ENCODE results near the gene SLC35E4.
"Not testable (repeated sequence)": the region's sequence is repeated elsewhere in the genome, so short reads cannot be mapped to it uniquely, and the experiment has no call there.

Gene SLC35E4

DNA sequence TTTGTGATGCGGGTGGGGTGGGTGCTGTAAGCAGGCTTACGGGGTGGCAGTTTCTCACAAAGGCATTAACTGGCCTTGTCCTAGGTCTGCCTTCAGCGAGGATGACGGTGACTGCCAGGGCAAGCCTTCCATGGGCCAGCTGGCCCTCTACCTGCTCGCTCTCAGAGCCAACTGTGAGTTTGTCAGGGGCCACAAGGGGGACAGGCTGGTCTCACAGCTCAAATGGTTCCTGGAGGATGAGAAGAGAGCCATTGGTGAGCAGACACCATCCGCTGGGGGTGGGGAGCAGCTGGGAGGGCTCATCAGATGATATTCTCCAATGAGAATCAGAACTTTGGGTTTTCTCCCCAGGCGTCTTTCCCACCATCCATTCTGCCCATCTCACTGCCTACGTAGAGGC, 22.8 kb upstream of the SLC35E4 start:
- DNase-seq = no peak

DNA sequence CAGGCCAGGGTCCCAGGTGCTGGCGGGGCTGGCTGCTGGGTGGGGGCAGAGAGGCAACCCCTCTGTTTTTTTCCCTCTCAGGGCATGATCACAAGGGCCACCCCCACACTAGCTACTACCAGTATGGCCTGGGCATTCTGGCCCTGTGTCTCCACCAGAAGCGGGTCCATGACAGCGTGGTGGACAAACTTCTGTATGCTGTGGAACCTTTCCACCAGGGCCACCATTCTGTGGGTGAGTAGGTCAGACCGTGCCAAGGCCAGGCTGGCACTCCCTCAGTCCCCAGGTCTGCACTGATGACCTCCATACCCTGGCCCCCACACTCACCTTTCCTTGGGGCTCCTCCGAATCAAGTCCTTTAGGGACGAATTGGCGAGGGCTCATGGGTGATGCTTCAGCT, 21.3 kb upstream of the SLC35E4 start:
- no peak for DNase-seq

DNA sequence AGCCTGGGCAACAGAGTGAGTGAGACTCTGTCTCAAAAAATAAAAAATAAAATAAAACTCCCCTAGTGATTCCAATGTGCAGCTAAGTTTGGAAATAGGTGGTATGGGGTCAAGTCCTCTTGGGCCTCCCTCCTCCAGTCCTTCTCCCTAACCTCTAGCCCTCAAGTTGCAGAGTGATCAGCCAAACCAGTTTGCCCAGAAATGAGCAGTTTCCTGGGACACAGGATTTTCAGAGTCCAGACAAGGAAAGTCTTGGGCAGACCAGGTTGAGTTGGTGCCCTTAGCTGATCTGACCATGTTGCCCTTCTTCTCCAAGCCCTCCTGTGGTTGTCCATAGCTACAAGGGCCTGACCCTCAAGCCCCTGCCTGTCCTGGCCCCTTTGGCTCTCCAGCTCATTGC, 20.7 kb upstream of the SLC35E4 start:
- no peak for DNase-seq

DNA sequence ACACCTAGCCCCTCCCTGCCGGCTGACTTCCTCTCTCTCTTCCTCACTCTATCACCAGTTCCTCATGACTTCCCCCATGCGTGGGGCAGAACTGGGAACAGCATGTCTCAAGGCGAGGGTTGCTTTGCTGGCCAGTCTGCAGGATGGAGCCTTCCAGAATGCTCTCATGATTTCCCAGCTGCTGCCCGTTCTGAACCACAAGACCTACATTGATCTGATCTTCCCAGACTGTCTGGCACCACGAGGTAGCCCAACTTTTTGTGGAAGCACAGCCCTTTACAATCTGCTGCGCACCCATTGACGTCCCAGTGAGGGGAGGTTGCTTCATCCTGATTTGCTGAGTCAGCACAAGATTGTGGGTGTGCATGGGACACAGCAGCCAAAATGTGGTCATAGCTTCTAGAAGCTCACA, 20.0 kb upstream of the SLC35E4 start:
- no peak for DNase-seq

DNA sequence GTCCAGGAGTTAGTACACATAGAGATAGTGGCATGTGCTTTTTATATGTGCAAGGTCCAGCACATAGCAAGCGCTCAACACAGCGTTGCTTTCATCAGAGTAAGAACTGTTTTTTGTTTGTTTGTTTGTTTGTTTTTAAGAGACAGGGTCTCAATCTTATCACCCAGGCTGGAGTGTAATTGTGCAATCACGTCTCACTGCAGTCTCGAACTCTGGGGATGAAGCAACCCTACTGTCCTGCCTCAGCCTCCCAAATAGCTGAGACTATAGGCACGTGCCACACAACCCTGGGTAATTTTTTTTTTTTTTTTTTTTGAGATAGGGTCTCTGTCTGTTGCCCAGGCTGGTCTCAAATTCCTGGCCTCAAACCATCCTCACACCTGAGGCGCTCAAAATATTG, 17.8 kb upstream of the SLC35E4 start:
- DNase-seq = no peak

DNA sequence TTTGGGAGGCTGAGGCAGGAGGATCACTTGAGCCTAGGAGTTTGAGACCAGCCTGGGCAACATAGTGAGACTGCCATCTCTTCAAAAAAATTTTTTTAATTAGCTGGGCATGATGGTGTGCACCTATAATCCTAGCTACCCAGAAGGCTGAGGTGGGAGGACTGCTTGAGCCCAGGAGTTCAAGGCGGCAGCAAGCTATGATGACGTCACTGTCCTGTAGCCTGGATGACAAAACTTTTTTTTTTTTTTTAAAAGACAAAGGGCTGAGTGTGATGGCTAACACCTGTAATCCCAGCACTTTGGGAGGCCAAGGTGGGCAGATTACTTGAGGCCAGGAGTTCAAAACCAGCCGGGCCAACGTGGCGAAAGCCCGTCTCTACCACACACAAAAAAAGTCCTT, 15.7 kb upstream of the SLC35E4 start:
- not testable (repeated sequence) for DNase-seq

DNA sequence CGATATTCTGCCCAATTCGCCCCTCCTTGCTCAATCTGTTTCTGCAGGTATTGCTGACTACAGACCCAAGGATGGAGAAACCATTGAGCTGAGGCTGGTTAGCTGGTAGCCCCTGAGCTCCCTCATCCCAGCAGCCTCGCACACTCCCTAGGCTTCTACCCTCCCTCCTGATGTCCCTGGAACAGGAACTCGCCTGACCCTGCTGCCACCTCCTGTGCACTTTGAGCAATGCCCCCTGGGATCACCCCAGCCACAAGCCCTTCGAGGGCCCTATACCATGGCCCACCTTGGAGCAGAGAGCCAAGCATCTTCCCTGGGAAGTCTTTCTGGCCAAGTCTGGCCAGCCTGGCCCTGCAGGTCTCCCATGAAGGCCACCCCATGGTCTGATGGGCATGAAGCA, 9.2 kb upstream of the SLC35E4 start:
- no peak for DNase-seq

DNA sequence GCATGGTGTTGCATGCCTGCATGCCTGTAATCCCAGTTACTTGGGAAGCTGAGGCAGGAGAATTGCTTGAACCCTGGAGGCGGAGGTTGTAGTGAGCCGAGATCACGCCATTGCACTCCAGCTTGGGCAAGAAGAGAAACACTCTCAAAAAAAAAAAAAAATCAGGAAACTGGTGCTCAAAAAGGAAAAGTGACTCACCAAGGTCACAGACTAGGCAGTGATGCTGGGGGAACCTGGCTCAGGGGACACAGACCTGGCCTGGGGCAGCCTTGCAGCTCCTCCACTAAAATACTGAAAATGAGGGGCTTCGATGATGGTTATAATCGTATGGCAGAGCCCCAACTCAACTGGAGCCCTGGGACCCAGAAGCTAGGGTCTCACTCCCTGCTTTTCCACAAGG, 8.1 kb upstream of the SLC35E4 start:
- no peak for DNase-seq

DNA sequence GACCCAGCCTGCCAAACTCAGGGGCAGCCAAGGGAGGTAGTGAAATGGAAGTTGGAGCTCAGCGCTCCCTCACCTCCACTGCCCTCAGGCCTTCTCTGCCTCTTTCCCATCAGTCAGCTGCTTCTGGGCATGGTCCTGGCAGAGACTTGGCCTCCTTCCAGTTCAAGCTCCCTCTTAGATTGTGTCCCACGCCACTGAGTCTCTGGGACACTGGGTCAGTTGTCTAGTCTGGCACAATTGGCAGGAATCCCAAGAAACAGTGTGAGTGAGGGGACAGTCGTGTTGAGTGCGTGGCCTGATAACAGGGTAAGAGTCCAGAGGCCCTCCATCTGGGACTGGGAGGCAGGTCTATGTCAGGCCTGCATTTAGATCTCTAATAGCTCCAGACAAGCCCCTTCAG, 7.1 kb upstream of the SLC35E4 start:
- DNase-seq = no peak

DNA sequence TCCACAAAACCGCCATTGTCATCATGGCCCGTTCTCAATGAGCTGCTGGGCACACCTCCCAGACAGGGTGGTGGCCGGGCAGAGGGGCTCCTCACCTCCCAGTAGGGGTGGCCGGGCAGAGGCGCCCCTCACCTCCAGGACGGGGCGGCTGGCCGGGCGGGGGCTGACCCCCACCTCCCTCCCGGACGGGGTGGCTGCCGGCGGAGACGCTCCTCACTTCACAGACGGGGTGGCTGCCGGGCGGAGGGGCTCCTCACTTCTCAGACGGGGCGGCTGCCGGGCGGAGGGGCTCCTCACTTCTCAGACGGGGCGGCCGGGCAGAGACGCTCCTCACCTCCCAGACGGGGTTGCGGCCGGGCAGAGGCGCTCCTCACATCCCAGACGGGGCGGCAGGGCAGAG, 4.1 kb upstream of the SLC35E4 start:
- DNase-seq = not testable (repeated sequence)

DNA sequence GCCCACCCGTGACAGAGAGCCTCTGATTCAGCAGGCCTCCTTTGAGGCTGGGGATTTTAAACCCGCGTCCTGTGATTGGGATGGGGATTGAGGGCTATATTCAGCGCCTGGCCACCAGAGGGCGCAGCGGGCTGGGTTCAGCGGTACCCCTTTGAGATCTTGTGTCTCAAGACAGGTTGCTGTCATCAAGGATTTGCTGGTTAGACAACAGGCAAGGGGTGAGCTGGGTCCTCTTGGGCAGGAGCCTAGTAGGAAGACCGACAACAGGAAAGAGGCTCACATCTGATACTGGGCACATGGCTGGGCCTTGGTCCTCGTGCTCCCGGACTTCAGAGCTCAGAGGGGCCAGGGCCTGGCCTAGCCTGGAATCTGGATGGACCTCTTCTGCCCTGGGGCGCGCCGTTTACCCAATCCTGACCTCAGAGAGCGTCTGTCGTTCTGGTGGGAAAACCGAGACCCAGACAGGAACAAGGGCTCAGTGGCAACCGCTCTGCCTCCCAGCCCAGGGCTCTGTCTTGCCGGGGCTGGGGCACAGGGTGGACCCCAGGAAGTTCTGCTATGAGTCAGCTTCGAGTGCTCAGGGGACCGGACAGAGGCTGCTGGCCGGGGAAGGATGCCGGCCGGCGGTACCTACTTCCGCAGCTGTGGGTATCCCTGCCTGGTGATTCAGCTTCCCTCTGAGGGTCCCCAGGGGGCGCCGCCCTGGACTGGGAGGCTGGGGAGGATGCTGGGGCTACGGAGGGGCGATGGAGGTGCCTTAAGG, 929 bp upstream of the SLC35E4 start:
- DNase-seq = peak; percentile 93 to 94

DNA sequence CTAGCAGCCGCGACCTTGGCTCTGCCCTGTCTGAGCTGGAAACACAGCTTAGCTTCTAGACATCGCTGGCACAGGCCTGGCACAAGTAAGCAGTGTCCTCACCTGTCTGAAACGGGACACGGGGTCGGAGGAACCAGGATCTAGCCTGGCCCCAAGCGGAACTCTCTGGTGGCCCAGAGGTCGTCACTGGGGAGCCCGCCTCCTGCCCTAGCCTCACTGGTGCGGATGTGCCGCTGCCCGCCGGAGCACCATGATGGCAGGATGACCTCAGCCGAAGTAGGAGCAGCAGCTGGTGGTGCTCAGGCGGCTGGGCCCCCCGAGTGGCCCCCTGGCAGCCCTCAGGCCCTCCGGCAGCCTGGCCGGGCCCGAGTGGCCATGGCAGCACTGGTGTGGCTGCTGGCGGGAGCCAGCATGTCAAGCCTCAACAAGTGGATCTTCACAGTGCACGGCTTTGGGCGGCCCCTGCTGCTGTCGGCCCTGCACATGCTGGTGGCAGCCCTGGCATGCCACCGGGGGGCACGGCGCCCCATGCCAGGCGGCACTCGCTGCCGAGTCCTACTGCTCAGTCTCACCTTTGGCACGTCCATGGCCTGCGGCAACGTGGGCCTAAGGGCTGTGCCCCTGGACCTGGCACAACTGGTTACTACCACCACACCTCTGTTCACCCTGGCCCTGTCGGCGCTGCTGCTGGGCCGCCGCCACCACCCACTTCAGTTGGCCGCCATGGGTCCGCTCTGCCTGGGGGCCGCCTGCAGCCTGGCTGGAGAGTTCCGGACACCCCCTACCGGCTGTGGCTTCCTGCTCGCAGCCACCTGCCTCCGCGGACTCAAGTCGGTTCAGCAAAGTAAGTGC, 871 bp downstream of the SLC35E4 start:
- DNase-seq = peak in 1 of 2 experiments; percentile 45

DNA sequence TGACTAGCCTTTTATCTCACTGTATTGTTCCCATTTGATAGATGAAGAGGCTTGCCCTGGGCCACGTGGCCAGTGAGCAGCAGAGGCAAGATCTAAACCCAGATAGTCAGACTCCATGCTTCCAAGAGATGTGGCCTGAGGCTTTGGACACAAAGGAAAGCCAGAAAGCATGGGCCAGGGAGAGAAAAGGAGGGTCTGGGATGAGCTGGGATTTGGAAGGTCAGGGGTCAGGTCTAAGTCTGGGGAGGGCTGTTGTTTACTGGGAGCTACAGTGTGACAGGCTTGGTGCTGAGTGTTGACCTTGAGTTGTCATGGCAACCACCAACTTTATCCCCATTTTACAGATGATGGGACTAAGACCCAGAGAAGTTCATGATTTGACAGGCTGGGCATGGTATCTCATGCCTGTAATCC, 2.1 kb downstream of the SLC35E4 start:
- DNase-seq = no peak

DNA sequence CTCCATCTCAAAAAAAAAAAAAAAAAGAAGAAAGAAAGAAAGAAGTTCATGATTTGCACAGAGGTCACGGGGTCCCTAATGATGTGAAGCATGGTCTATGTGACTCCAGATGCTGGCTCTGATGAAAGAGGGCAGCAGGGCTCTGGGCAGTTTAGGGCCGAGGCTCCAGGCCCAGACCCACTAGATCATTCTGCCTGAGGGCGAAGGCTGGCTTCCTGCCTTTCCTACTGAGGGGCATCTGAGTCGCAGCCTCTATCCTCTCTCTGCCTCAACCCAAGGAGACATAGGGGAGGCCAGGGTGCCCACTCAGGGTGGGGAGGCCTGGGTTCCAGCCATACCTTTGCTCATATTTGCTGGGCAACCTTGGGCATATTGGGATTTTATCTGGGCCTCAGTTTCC, 4.8 kb downstream of the SLC35E4 start:
- no peak for DNase-seq

DNA sequence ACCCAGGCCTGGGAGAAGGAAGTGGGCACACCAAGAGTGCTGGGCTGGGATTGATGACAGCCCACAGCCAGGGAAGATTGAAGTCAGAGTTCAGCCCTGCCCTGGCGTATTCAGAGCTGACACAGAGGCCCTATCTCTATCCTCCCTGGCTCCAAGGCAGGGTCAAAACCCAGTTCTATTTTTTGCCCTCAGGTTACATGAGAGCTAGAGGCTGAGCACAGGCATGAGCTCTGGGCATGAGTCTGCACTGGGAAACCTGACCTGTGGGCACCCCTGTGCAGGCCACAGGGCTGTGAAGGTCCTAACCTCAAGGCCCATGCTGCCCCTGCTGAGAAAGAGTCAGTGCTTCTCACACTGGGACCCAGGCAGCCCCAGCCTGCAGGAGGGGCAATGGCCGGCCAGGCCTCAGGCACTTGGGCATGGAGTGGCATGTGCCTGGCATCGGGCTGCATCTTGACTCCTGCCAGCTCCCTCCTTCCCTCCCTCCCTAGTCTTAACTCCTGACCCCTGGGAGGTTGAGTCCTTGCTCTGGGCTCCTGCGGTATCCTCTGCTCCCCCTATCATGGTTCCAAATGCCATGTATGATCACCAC, 5.4 kb downstream of the SLC35E4 start:
- no peak for DNase-seq

DNA sequence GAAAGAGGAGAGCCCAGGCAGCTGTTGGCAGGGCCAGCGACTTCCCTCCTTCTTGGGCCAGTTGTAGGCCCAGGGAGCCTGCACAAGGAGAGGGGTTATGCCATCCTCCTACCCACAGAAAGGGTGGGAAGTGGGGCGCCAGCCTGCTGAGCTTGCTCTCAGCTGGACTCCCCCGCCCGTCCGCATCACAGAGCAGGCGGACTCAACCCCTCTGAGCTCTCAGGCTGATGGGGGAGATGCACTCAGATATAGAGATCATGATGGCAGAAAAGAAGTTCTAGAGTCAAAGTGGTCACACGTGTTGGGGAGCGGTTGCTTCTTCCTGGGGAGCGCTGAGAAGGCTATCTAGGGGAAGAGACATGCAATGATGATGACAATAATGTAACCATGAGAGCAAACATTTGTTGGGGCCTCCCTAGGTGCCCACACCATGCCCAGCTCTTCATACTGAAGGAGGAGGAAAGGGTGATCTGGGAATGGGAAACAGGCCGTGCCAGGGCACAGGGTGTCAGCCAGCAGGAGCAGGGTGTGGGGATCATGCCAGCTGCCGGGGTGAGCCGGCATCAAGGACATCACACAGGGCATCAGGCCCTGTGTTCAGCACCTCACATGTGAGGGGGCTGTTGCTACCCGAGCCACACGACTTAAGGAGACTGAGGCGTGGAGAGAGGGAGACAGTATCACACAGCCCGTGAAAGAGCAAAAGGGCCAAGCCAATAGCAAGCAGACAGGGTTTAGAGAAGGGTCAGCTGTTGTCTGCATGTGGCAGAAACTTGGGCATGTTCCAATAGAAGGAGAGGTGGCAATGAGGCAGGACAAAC, 7.7 kb downstream of the SLC35E4 start:
- no peak for DNase-seq

DNA sequence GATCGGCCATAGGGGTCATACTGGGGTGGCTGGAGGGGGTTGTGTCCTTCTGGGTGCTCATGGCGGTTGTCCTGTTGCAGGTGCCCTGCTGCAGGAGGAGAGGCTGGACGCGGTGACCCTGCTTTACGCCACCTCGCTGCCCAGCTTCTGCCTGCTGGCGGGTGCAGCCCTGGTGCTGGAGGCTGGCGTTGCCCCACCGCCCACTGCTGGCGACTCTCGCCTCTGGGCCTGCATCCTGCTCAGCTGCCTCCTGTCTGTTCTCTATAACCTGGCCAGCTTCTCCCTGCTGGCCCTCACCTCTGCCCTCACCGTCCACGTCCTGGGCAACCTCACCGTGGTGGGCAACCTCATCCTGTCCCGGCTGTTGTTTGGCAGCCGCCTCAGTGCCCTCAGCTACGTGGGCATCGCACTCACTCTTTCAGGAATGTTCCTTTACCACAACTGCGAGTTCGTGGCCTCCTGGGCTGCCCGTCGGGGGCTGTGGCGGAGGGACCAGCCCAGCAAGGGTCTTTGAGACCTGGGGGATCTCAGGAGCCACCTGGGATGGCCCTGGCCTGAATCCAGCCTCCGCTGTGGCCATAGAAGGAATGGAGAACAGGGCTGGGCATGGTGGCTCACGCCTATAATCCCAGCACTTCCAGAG, 11.1 kb downstream of the SLC35E4 start:
- no peak for DNase-seq

DNA sequence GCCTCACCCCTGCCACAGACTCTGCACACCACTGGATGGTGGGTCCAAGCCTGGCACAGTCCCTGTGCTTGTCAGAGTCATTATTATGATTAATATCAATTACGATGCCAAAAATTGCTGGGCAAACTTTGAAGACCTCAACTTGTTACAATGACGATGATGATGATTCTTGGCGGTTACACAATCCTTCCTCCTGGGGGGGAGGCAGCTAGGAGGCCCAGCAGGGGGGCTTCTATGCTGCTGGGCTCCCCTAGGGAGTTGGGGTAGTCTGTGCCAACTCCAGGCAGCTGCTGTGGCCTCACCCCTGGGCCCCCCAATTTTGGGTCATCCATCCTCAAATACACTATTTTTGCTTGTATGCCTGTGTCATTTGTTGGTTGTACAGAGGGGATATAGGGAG, 12.0 kb downstream of the SLC35E4 start:
- no peak for DNase-seq

DNA sequence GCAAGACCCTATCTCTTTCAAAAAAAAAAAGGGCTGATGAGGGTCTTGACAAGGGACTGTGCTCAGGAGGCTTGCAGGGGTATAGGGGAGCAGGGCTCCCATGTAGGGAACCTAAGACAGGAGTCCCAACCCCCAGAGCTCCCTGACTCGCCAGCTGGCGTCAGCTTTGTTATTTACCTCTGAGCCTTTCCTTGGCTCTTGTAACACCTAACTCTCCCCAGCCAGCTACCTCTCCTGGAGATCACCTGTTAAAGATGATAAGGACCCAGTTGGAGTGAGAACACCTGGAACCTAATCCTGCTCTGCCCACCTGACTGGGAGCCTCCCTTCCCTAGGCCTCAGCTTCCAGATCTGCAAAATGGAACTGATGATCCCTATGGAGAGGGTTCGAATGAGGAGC, 13.2 kb downstream of the SLC35E4 start:
- DNase-seq = no peak

DNA sequence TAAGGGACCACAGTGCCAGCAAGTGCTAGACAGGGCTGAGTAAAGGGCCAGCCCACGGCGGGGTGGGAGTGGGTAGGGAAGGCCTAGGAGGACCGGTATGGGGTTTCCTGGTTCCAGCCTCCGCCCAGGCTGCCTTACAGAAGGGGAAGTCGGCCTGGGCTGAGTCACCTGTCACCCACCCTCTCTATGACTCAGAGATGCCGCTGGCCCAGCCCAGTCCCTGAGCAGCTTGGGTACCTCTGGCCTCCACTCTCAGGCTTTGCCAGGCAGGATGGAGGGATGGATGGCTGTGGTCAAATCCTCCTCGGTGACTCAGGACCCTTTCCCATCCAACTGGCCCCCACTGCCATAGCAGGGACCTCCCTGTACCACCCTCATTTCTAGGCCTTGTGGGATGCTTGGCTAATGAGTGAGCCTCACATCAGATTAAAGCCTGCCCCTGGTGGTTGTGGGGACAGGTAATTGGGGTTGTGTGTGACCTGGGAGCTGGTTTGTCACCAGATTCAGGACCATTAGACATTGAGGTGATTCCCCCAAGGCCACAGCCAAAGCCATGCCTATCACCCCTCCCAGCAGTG, 13.9 kb downstream of the SLC35E4 start:
- peak; percentile 89 to 92 for DNase-seq

DNA sequence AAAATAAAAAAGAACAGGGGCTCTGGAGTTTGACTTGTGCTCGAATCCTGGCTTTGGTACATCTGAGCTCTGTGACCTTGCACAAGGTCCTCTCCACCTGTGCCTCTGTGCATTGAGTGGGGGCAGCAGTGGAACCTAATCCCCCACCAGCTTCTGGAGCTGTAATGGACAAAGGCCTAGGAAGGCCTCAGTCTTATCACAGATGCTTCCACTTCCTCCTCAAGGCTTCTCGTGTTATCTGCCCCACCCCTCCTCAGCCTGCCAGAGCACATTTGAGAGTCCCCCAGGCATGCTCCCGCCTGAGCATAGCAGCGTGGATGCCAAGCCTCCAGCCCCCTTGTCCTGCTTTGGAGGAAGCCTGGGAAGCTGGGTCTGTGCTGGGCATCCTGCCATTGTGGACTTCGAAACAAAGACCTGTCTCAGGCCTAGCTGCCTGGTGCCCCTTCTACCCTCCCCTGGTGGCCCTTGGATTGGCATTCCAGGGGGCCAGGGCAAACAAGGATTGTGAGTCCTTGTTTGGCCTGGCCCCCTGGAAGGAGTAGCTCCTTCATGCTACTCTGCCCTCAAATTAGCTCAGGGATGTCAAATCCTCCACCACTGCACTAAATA, 15.0 kb downstream of the SLC35E4 start:
- DNase-seq = no peak

DNA sequence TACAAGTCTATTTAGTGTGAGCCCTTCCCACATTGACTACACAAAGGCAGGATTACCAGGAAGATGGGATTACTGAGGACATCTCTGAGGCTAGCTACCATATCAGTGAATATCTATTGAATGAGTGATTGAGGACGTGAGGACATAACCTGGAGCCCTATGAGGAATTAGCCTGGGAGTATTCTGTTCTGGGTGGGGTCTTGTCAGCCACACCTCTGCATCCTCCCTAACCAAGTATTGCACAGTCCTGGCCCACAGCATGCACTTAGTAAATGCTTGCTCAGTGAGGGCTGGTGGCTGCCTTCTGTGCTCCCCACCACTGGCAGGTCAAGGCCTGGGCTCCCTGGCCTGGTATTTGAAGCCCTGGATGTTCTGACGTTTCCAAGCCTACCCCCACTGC, 17.3 kb downstream of the SLC35E4 start:
- no peak for DNase-seq

Data from activated T-cell treated with anti-CD3 and anti-CD28 coated beads, Interleukin-2, amount 50 U/mL, for 48 hours (primary cell).